ENCODE results near the gene GDF10.

DNA sequence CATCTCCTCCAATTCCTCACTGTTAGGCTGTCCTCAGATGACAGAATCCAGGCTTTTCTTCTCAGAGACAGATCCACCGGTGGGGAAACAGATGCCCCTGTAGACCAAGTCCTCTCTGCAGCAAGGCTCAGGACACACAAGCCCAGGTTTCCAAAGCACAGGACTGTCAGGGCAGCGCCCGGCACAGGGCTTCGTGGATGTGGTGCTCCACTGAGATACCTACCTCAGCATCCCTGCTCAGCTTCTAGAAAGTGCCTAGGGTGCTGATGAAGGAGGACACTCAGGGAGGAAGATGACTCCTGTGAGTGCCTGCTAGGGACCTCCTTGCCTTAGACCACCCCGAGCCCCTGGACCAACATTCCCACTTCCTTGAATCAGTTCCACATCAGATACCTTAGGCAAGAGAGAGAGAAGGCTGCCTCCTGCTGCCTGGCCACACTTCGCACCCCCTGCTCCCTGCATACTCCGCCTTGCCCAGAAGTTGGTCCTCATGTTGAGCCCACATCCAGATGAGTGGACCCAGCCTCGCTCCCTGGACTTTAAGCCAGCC, 39.3 kb downstream of the GDF10 start:
- TF ChIP-seq, protein P1, sequence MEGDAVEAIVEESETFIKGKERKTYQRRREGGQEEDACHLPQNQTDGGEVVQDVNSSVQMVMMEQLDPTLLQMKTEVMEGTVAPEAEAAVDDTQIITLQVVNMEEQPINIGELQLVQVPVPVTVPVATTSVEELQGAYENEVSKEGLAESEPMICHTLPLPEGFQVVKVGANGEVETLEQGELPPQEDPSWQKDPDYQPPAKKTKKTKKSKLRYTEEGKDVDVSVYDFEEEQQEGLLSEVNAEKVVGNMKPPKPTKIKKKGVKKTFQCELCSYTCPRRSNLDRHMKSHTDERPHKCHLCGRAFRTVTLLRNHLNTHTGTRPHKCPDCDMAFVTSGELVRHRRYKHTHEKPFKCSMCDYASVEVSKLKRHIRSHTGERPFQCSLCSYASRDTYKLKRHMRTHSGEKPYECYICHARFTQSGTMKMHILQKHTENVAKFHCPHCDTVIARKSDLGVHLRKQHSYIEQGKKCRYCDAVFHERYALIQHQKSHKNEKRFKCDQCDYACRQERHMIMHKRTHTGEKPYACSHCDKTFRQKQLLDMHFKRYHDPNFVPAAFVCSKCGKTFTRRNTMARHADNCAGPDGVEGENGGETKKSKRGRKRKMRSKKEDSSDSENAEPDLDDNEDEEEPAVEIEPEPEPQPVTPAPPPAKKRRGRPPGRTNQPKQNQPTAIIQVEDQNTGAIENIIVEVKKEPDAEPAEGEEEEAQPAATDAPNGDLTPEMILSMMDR (IDR thresholded peaks at IDR 0.05): no peak
- no peak for TF ChIP-seq POLR2A (IDR thresholded peaks at IDR 0.05)

Data from esophagus squamous epithelium (tissue), 4 donors.